Measurements from ENCODE around the gene IFNA5. TPM values are rescaled to one million over a fixed set of nuclear protein-coding genes. Genes with fewer than 3 reads are reported as not detected.

The IFNA5 gene
- total RNA-seq, 2 experiments from 2014 or later = not detected

- H3K27ac Mint-ChIP-seq = no peak overlapping the region
- no peaks in the 10 kb centered on the region for H3K36me3 Mint-ChIP-seq (ENCODE audit: low read depth)
- TF ChIP-seq CTCF (IDR thresholded peaks at IDR 0.05) = no peak
- peak; percentile 19 for DNase-seq
- peaks cover 9% of the 10 kb centered on the region for H3K4me1 Mint-ChIP-seq (ENCODE audit: low read depth)
- intact Hi-C loops (cut with micrococcal nuclease) = no loop called here
- H3K4me3 Mint-ChIP-seq = no peak overlapping the region
- CTCF ChIA-PET = interaction anchor here (1.0 to 2.6 kb wide), 2 partner anchors 81 to 100 kb away, joined by 3 to 10 read pairs; no protein-coding TSS in a partner anchor
- no peak for ATAC-seq
- peaks cover 21% of the 10 kb centered on the region for H3K27me3 Mint-ChIP-seq
- peaks cover 1% of the 10 kb centered on the region for H3K9me3 Mint-ChIP-seq
- POLR2A ChIA-PET = no interaction called here
Measured at GRCh38 chr9:21294904-21295538, 10.1 kb downstream of the IFNA5 start.

GRCh38 chr9:21294364-21294774 is 10.7 kb downstream of the IFNA5 start:
- peaks cover 1% of the 10 kb centered on the region for H3K9me3 Mint-ChIP-seq
- H3K4me3 Mint-ChIP-seq = no peak overlapping the region
- peaks cover 9% of the 10 kb centered on the region for H3K4me1 Mint-ChIP-seq (ENCODE audit: low read depth)
- ChIA-PET CTCF (interaction anchor here (1.0 to 2.6 kb wide), 2 partner anchors 81 to 100 kb away, joined by 3 to 10 read pairs; no protein-coding TSS in a partner anchor), POLR2A (no interaction called here)
- no peak for TF ChIP-seq CTCF (IDR thresholded peaks at IDR 0.05)
- H3K36me3 Mint-ChIP-seq (ENCODE audit: low read depth) = no peaks in the 10 kb centered on the region
- peaks cover 18% of the 10 kb centered on the region for H3K27me3 Mint-ChIP-seq
- ATAC-seq (peak; percentile 58), DNase-seq (peak; percentile 4)
- intact Hi-C loops (cut with micrococcal nuclease) = no loop called here
- H3K27ac Mint-ChIP-seq = no peak overlapping the region

GRCh38 chr9:21289848-21290247 is 15.3 kb downstream of the IFNA5 start:
- ChIA-PET POLR2A (no interaction called here), CTCF (interaction anchor here (0.7 to 2.0 kb wide), 3 partner anchors 37 to 107 kb away, joined by 3 to 8 read pairs (median 4); no protein-coding TSS in a partner anchor)
- H3K9me3 Mint-ChIP-seq = no peaks in the 10 kb centered on the region
- intact Hi-C loops (cut with micrococcal nuclease) = no loop called here
- no peaks in the 10 kb centered on the region for H3K36me3 Mint-ChIP-seq (ENCODE audit: low read depth)
- H3K4me3 Mint-ChIP-seq = no peak overlapping the region
- no peak for DNase-seq
- H3K27me3 Mint-ChIP-seq = peaks cover 20% of the 10 kb centered on the region
- no peak overlapping the region for H3K27ac Mint-ChIP-seq
- TF ChIP-seq CTCF (IDR thresholded peaks at IDR 0.05) = no peak
- peaks cover 5% of the 10 kb centered on the region for H3K4me1 Mint-ChIP-seq (ENCODE audit: low read depth)
- ATAC-seq = no peak

GRCh38 chr9:21287280-21287679 is 17.8 kb downstream of the IFNA5 start:
- ChIA-PET CTCF (interaction anchor here (1.1 to 1.3 kb wide), 2 partner anchors 19 to 34 kb away, joined by 3 read pairs; no protein-coding TSS in a partner anchor), POLR2A (no interaction called here)
- ATAC-seq (no peak), DNase-seq (no peak)
- Mint-ChIP-seq H3K9me3 (no peaks in the 10 kb centered on the region), H3K27ac (no peak overlapping the region), H3K4me3 (no peak overlapping the region), H3K4me1 (ENCODE audit: low read depth) (no peaks in the 10 kb centered on the region), H3K36me3 (ENCODE audit: low read depth) (no peaks in the 10 kb centered on the region), H3K27me3 (peaks cover 16% of the 10 kb centered on the region)
- intact Hi-C loops (cut with micrococcal nuclease) = no loop called here
- no peak for TF ChIP-seq CTCF (IDR thresholded peaks at IDR 0.05)

- H3K4me3 Mint-ChIP-seq = no peak overlapping the region
Measured at GRCh38 chr9:21286659-21287058, 18.5 kb downstream of the IFNA5 start.

More at GRCh38 chr9:21286659-21287058, 18.5 kb downstream of the IFNA5 start:
- POLR2A ChIA-PET = no interaction called here
- DNase-seq (no peak), ATAC-seq (no peak)
- Mint-ChIP-seq H3K27ac (no peak overlapping the region), H3K36me3 (ENCODE audit: low read depth) (no peaks in the 10 kb centered on the region), H3K27me3 (peaks cover 17% of the 10 kb centered on the region), H3K9me3 (no peaks in the 10 kb centered on the region), H3K4me1 (ENCODE audit: low read depth) (no peaks in the 10 kb centered on the region)
- no peak for TF ChIP-seq CTCF (IDR thresholded peaks at IDR 0.05)
- intact Hi-C loops (cut with micrococcal nuclease) = no loop called here
- CTCF ChIA-PET = no interaction called here
